Astrocyte (in vitro differentiated cells and primary cell): ENCODE data around the gene RDH13.

Experiments
- CTCF ChIP-seq: IDR thresholded peaks from 2 replicates; pipeline ENCODE4 v1.5.1; 2011; ENCODE audit warnings: low read depth, mild to moderate bottlenecking, inconsistent platforms, low read length, moderate library complexity; ENCODE audit not compliant: insufficient read depth
- EZH2 ChIP-seq: IDR thresholded peaks from 2 replicates; pipeline ENCODE4 v1.6.1; 2012; ENCODE audit warnings: mild to moderate bottlenecking, low read length, inconsistent platforms; ENCODE audit not compliant: insufficient read depth

- TF ChIP-seq CTCF (no peak), EZH2 (no peak)
Observed at GRCh38 chr19:55076321-55076720, 13.4 kb upstream of the RDH13 start.
